NT2/D1 (cell line): ENCODE data around the gene ZEB2.

Experiments
- SUZ12 ChIP-seq: IDR thresholded peaks from 2 replicates; pipeline ENCODE4 v1.6.1; 2011; ENCODE audit not compliant: insufficient read length, insufficient read depth; ENCODE audit errors: extremely low read depth
- YY1 ChIP-seq: IDR thresholded peaks from 2 replicates; pipeline ENCODE4 v1.6.1; 2011; ENCODE audit not compliant: insufficient read length, insufficient read depth
- ZNF274 ChIP-seq: IDR thresholded peaks from 2 replicates; pipeline ENCODE4 v1.6.1; 2011; ENCODE audit warnings: mild to moderate bottlenecking, low read depth, low read length

GRCh38 chr2:144405982-144406788 lies 113.7 kb downstream of the ZEB2 start:
- TF ChIP-seq SUZ12 (no peak), ZNF274 (no peak), YY1 (no peak)
